SK-N-SH treated with all-trans-retinoic acid at 6 μM for 48 hours (cell line): ENCODE results near the gene SQSTM1.

Source experiments
- ARNTL ChIP-seq: fragments of 450-650 bp; formaldehyde crosslinking; IDR thresholded peaks from 2 replicates; pipeline ENCODE4 v1.5.0; 2020; ENCODE audit warnings: low read depth, mild to moderate bottlenecking, moderate library complexity, borderline replicate concordance
- BACH2 ChIP-seq: fragments of 250-450 bp; sonication (Bioruptor Pico); IDR thresholded peaks from 2 replicates; pipeline ENCODE4 v1.9.0; 2021; ENCODE audit warnings: mild to moderate bottlenecking, borderline replicate concordance
- CREB5 ChIP-seq: fragments of 250-450 bp; sonication (Bioruptor Pico); IDR thresholded peaks from 2 replicates; pipeline ENCODE4 v1.5.1; 2020; ENCODE audit warnings: low read depth, mild to moderate bottlenecking, moderate library complexity
- CSDC2 ChIP-seq: fragments of 250-450 bp; sonication (Bioruptor Pico); IDR thresholded peaks from 2 replicates; pipeline ENCODE4 v1.5.0; 2020; ENCODE audit warnings: mild to moderate bottlenecking, moderate library complexity
- CSRNP3 ChIP-seq: fragments of 250-450 bp; sonication (Bioruptor Pico); IDR thresholded peaks from 2 replicates; pipeline ENCODE4 v1.5.1; 2021; ENCODE audit warnings: mild to moderate bottlenecking, moderate library complexity
- GLIS3 ChIP-seq: fragments of 250-450 bp; sonication (Bioruptor Pico); IDR thresholded peaks from 2 replicates; pipeline ENCODE4 v1.5.0; 2020; ENCODE audit warnings: mild to moderate bottlenecking, moderate library complexity
- OSR1 ChIP-seq: fragments of 250-450 bp; sonication (Bioruptor Pico); IDR thresholded peaks from 2 replicates; pipeline ENCODE4 v1.8.0; 2022; ENCODE audit warnings: moderate library complexity, mild to moderate bottlenecking, inconsistent platforms
- PATZ1 ChIP-seq: fragments of 250-450 bp; sonication (Bioruptor Pico); IDR thresholded peaks from 2 replicates; pipeline ENCODE4 v1.8.0; 2020; ENCODE audit warnings: mild to moderate bottlenecking, moderate library complexity, borderline replicate concordance
- RARB ChIP-seq: fragments of 250-450 bp; sonication (Bioruptor Pico); IDR thresholded peaks from 2 replicates; pipeline ENCODE4 v1.8.0; 2021; ENCODE audit warnings: mild to moderate bottlenecking, moderate library complexity
- ZC3H10 ChIP-seq: fragments of 250-450 bp; sonication (Bioruptor Pico); IDR thresholded peaks from 2 replicates; pipeline ENCODE4 v1.5.1; 2021; ENCODE audit warnings: mild to moderate bottlenecking, moderate library complexity
- ZFP3 ChIP-seq: fragments of 250-450 bp; sonication (Bioruptor Pico); IDR thresholded peaks from 2 replicates; pipeline ENCODE4 v1.5.0; 2020; ENCODE audit warnings: mild to moderate bottlenecking, moderate library complexity
- ZFP30 ChIP-seq: fragments of 450-650 bp; formaldehyde crosslinking; IDR thresholded peaks from 2 replicates; pipeline ENCODE4 v1.5.0; 2022; ENCODE audit warnings: mild to moderate bottlenecking, moderate library complexity
- ZNF565 ChIP-seq: fragments of 450-650 bp; formaldehyde crosslinking; conservative IDR thresholded peaks from 2 replicates; pipeline ENCODE4 v1.5.0; 2020; ENCODE audit warnings: low read depth, mild to moderate bottlenecking, moderate library complexity
- ZNF8 ChIP-seq: fragments of 450-650 bp; formaldehyde crosslinking; IDR thresholded peaks from 2 replicates; pipeline ENCODE4 v1.5.0; 2020; ENCODE audit warnings: mild to moderate bottlenecking, moderate library complexity

DNA sequence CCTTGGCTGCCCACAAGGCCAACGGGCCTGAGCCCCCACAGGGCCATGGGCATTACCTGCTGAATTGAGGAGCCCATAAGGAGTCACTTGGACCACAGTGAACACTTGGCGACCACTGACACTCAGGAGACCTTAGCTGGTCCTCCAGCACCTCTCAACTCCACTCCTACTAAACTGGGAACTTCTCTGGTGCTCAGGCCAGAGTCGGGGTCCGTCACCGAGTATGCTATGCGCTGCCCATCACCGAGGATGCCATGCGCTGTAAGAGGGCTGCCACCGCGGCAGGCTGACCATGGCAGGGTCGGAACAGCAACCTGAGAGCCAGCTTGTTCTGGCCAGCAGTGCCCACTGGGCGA is 600 bp upstream of the SQSTM1 start:
- TF ChIP-seq CSDC2 (CRISPR knock-in tag) (no peak), GLIS3 (CRISPR knock-in tag) (no peak), CSRNP3 (CRISPR knock-in tag) (no peak), PATZ1 (CRISPR knock-in tag) (no peak), CREB5 (CRISPR knock-in tag) (no peak), ZNF8 (no peak), ZFP3 (CRISPR knock-in tag) (no peak), ZC3H10 (no peak), ZFP30 (CRISPR knock-in tag) (no peak), OSR1 (CRISPR knock-in tag) (no peak), ZNF565 (no peak), BACH2 (CRISPR knock-in tag) (no peak), ARNTL (CRISPR knock-in tag) (no peak), RARB (CRISPR knock-in tag) (no peak)
